ENCODE data around the gene ASTN2. TPM values are rescaled to one million over a fixed set of nuclear protein-coding genes. Genes with fewer than 3 reads are reported as not detected.

The ASTN2 gene
- total and polyA plus RNA-seq, 9 of the 15 experiments (the other 6 are each of a cell fraction or from before 2014, with no cell fraction given), result 0.56 to 3.5 (median 1.9) TPM

DNA sequence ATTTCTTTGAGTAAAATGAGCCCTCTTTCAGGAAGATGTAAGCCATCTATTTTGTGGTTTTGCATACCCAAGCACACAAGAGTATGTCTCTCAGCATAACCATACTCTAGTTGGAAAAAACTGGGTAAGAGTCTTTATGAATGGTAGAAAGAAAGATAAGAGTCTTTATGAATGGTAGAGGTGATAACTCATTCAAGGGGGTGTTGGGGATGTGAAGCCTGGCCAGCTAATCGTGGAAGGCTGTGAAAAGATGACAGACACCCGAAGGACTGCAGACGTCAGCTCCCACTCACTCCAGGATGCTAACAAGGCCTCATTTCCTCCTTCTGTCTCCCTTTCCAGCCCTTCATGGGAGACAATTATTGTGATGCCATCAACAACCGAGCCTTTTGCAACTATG is 1032.8 kb downstream of the ASTN2 start (continued):
- TF ChIP-seq, protein P1, sequence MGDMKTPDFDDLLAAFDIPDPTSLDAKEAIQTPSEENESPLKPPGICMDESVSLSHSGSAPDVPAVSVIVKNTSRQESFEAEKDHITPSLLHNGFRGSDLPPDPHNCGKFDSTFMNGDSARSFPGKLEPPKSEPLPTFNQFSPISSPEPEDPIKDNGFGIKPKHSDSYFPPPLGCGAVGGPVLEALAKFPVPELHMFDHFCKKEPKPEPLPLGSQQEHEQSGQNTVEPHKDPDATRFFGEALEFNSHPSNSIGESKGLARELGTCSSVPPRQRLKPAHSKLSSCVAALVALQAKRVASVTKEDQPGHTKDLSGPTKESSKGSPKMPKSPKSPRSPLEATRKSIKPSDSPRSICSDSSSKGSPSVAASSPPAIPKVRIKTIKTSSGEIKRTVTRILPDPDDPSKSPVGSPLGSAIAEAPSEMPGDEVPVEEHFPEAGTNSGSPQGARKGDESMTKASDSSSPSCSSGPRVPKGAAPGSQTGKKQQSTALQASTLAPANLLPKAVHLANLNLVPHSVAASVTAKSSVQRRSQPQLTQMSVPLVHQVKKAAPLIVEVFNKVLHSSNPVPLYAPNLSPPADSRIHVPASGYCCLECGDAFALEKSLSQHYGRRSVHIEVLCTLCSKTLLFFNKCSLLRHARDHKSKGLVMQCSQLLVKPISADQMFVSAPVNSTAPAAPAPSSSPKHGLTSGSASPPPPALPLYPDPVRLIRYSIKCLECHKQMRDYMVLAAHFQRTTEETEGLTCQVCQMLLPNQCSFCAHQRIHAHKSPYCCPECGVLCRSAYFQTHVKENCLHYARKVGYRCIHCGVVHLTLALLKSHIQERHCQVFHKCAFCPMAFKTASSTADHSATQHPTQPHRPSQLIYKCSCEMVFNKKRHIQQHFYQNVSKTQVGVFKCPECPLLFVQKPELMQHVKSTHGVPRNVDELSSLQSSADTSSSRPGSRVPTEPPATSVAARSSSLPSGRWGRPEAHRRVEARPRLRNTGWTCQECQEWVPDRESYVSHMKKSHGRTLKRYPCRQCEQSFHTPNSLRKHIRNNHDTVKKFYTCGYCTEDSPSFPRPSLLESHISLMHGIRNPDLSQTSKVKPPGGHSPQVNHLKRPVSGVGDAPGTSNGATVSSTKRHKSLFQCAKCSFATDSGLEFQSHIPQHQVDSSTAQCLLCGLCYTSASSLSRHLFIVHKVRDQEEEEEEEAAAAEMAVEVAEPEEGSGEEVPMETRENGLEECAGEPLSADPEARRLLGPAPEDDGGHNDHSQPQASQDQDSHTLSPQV (IDR thresholded peaks at IDR 0.05), result 0 out of 2 replicates have a peak, but pooled peaks have one; percentile 13
- no peak for TF ChIP-seq SIN3A (IDR thresholded peaks at IDR 0.05; ENCODE audit: borderline replicate concordance in 2 of 2, control insufficient read depth in 1 of 2, low read depth in 2 of 2, low read length in 2 of 2)
- no peak for TF ChIP-seq NFIC (IDR thresholded peaks at IDR 0.05)
- no peak for TF ChIP-seq SMARCB1 (IDR thresholded peaks at IDR 0.05; ENCODE audit: insufficient read length, low read depth)

DNA sequence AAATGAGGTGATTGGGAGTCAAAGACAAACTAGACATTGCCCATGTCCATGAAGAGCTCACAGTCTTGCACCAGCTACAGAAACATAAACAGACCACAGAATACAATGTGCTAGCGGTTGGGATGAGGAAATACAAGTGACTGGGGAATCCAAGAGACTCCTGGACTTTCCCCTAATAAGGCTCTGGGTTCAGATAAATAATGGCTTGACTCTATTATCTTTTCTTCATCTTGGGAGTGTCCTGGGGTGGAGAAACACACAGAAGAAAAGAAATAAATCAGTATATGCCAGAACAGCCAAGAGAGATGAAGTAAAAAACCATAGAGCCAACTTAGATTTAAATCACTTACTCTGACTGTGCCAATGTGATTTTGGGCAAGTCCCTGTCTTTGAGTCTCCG is 1033.5 kb downstream of the ASTN2 start:
- ChIA-PET POLR2A (no interaction called here), CTCF (ENCODE audit: low intra/inter-chr PET ratio) (no interaction called here)
- ATAC-seq (peak; percentile 34; the same call in 1 of the 3 replicates), DNase-seq (ENCODE audit: extremely low read depth in 1 of 4, low spot score in 3 of 4) (no peak), FAIRE-seq (no peak)
- in situ Hi-C loops (cut with MboI), result no loop called here
- Histone ChIP-seq H2AFZ (ENCODE audit: low read depth, low read length) (no peak overlapping the region), H4K20me1 (replicated peaks; ENCODE audit: control insufficient read depth, insufficient read depth, low read length) (no peaks in the 10 kb centered on the region), H3K36me3 (ENCODE audit: control insufficient read depth, insufficient read depth, low read length) (no peaks in the 10 kb centered on the region), H3K9ac (ENCODE audit: insufficient read depth in 1 of 2, low read depth in 2 of 2, low read length in 2 of 2) (no peak overlapping the region), H3K79me2 (ENCODE audit: control insufficient read depth, insufficient read depth, low read length) (no peaks in the 10 kb centered on the region), H3K4me2 (ENCODE audit: insufficient read depth, low read length) (no peak overlapping the region), H3K27me3 (ENCODE audit: control insufficient read depth in 2 of 2, insufficient read depth in 2 of 2, low read length in 2 of 2) (no peaks in the 10 kb centered on the region), H3K4me3 (no peak overlapping the region), H3K9me1 (ENCODE audit: control insufficient read depth, insufficient read depth, low read length) (no peaks in the 10 kb centered on the region), H3K9me3 (replicated peaks; ENCODE audit: control insufficient read depth, insufficient read depth, low read depth, low read length) (no peaks in the 10 kb centered on the region), H3K27ac (ENCODE audit: extremely low read depth, low read depth, low read length) (no peak overlapping the region), H3K4me1 (replicated peaks in 1 of 2; ENCODE audit: control insufficient read depth in 2 of 2, insufficient read depth in 2 of 2, low read length in 2 of 2) (peaks cover 4 to 15% of the 10 kb centered on the region in 2 experiments; a peak in 3 of 5 replicates)
- no TSS peak for BruUV-seq (replicated peaks)
- intact Hi-C loops (cut with micrococcal nuclease), result no loop called here
- 49% methylated on average over 2 of the region's 2 CpGs for WGBS (ENCODE audit: insufficient coverage, low coverage, missing lambda C conversion rate)
- TF ChIP-seq, protein P2, sequence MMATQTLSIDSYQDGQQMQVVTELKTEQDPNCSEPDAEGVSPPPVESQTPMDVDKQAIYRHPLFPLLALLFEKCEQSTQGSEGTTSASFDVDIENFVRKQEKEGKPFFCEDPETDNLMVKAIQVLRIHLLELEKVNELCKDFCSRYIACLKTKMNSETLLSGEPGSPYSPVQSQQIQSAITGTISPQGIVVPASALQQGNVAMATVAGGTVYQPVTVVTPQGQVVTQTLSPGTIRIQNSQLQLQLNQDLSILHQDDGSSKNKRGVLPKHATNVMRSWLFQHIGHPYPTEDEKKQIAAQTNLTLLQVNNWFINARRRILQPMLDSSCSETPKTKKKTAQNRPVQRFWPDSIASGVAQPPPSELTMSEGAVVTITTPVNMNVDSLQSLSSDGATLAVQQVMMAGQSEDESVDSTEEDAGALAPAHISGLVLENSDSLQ (IDR thresholded peaks at IDR 0.05), result peak; percentile 75
- TF ChIP-seq, protein P3, sequence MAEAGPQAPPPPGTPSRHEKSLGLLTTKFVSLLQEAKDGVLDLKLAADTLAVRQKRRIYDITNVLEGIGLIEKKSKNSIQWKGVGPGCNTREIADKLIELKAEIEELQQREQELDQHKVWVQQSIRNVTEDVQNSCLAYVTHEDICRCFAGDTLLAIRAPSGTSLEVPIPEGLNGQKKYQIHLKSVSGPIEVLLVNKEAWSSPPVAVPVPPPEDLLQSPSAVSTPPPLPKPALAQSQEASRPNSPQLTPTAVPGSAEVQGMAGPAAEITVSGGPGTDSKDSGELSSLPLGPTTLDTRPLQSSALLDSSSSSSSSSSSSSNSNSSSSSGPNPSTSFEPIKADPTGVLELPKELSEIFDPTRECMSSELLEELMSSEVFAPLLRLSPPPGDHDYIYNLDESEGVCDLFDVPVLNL (CRISPR knock-in tag; IDR thresholded peaks at IDR 0.05; ENCODE audit: low read depth), result no peak
- TF ChIP-seq ZNF584 (CRISPR knock-in tag; IDR thresholded peaks at IDR 0.05; ENCODE audit: low read depth) (0 out of 2 replicates have a peak, but pooled peaks have one; percentile 18), LCOR (CRISPR knock-in tag; IDR thresholded peaks at IDR 0.05) (no peak), U2AF1 (optimal IDR thresholded peaks at IDR 0.05; ENCODE audit: low read depth, low read length) (no peak), NRF1 (conservative IDR thresholded peaks at IDR 0.05 in 1 of 2, IDR thresholded peaks at IDR 0.05 in 1 of 2) (0 out of 4 replicates have a peak, but pooled peaks of 1 of the 2 experiments have one; percentile 22), EP300 (IDR thresholded peaks at IDR 0.05; ENCODE audit: low read length) (peak; percentile 22; the same call in 1 of the 2 replicates), ZNF644 (tag; IDR thresholded peaks at IDR 0.05; ENCODE audit: low read depth) (no peak), ZNF766 (CRISPR knock-in tag; conservative IDR thresholded peaks at IDR 0.05) (0 out of 2 replicates have a peak, but pooled peaks have one; percentile 39), SRF (CRISPR knock-in tag; IDR thresholded peaks at IDR 0.05) (peak; percentile 10 to 84; a peak in 3 of 4 replicates), MEF2D (tag; conservative IDR thresholded peaks at IDR 0.05; ENCODE audit: low read depth) (0 out of 2 replicates have a peak, but pooled peaks have one; percentile 12)

Measured in K562 (cell line).